HCT116 (cell line): ENCODE results near the gene CDH13. TPM values are rescaled to one million over a fixed set of nuclear protein-coding genes. Genes with fewer than 3 reads are reported as not detected.

Experiments used
- ATAC-seq: fragments of 200-7000 bp; cut with Tn5 transposase; 2 replicates; pipeline ENCODE4 v1.9.1; 2020; ENCODE audit warnings: mild to moderate bottlenecking, moderate library complexity
- BruUV-seq: library from RNA; stranded (reverse); fragments of 400-500 nt; replicated peaks from 2 replicates; lab custom pipeline; 2021; lab: Mats Ljungman, UMichigan
- CTCF ChIA-PET: fragments of 300-600 bp; sonication (Branson Sonifier 250); formaldehyde crosslinking; loops from one replicate; lab custom pipeline; 2021; ENCODE audit warnings: antibody characterized with exemption; lab: Charles Lee
- POLR2A ChIA-PET: fragments of 300-600, 350-600 bp; sonication (Branson Sonifier 250); formaldehyde crosslinking; loops from one replicate; lab custom pipeline; 2021; ENCODE audit warnings: antibody characterized with exemption; lab: Charles Lee
- RAD21 ChIA-PET, 2 experiments: fragments of 300-600 bp; sonication (Branson Sonifier 250); formaldehyde crosslinking; loops; one replicate each; lab custom pipeline; 2023; ENCODE audit warnings: low total read pairs in 2 of 2; ENCODE audit not compliant: uncharacterized antibody in 2 of 2, unreplicated experiment in 2 of 2, low non-redundant PET in 1 of 2; lab: Charles Lee
- DNase-seq: peaks from one replicate; pipeline ENCODE4 v3.0.0-alpha.2; 2010; ENCODE audit warnings: low read depth, low spot score
- H2AFZ ChIP-seq: fragments of 200-600 bp; shearing (Covaris generic), sonication (generic); 2 replicates; pipeline ENCODE4 v1.6.1; 2017; ENCODE audit warnings: low read depth, mixed run types, mixed read lengths, antibody characterized with exemption, low read length; ENCODE audit not compliant: poor library complexity, severe bottlenecking
- H3K27ac ChIP-seq: 2 replicates; pipeline ENCODE4 v1.5.1; 2012; ENCODE audit warnings: low read depth, low read length
- H3K27me3 ChIP-seq: fragments of 200-600 bp; sonication (generic); 2 replicates; pipeline ENCODE4 v1.6.1; 2016; ENCODE audit warnings: mixed run types, low read length, mixed read lengths; ENCODE audit not compliant: insufficient read depth
- H3K36me3 ChIP-seq, 2 experiments: fragments of 200-500 bp in 1 of 2; fragments of 200-600 bp in 1 of 2; sonication (Bioruptor generic) in 1 of 2; sonication (generic) in 1 of 2; 2 replicates each; pipeline versions ENCODE4 v1.5.1 to v1.6.1; 2014 to 2016; ENCODE audit warnings: low read length in 2 of 2, inconsistent platforms in 1 of 2, mixed read lengths in 1 of 2, mixed run types in 1 of 2; ENCODE audit not compliant: insufficient read depth in 2 of 2, control insufficient read depth in 1 of 2
- H3K4me1 ChIP-seq, 2 experiments: fragments of 200-600 bp in 1 of 2; sonication (generic) in 1 of 2; 2 replicates each; pipeline versions ENCODE4 v1.5.1 to v1.6.1; 2012 to 2017; ENCODE audit warnings: low read length in 2 of 2, inconsistent platforms in 1 of 2, mild to moderate bottlenecking in 1 of 2, mixed read lengths in 1 of 2, mixed run types in 1 of 2, moderate library complexity in 1 of 2; ENCODE audit not compliant: insufficient read depth in 2 of 2, control insufficient read depth in 1 of 2
- H3K4me2 ChIP-seq: fragments of 200-600 bp; sonication (generic); 2 replicates; pipeline ENCODE4 v1.6.1; 2017; ENCODE audit warnings: mixed run types, low read length, mixed read lengths
- H3K4me3 ChIP-seq, 2 experiments: fragments of 200-600 bp in 1 of 2; sonication (generic) in 1 of 2; replicated peaks in 1 of 2; 2 replicates each; pipeline ENCODE4 v1.5.1; 2011 to 2016; ENCODE audit warnings: low read length in 2 of 2, control low read depth in 1 of 2, low read depth in 1 of 2, mild to moderate bottlenecking in 1 of 2, mixed read lengths in 1 of 2, mixed run types in 1 of 2
- H3K79me2 ChIP-seq: fragments of 200-600 bp; sonication (generic); 2 replicates; pipeline ENCODE4 v1.6.1; 2017; ENCODE audit warnings: mild to moderate bottlenecking, mixed run types, low read length, moderate library complexity, mixed read lengths; ENCODE audit not compliant: insufficient read depth
- H3K9ac ChIP-seq: fragments of 200-600 bp; sonication (generic); 2 replicates; pipeline ENCODE4 v1.6.1; 2016; ENCODE audit warnings: low read length, mixed read lengths
- H3K9me2 ChIP-seq: fragments of 200-600 bp; sonication (generic), shearing (Covaris generic); 2 replicates; pipeline ENCODE4 v1.6.1; 2017; ENCODE audit warnings: mixed run types, mild to moderate bottlenecking, moderate library complexity; ENCODE audit not compliant: insufficient read depth
- H3K9me3 ChIP-seq, 2 experiments: fragments of 200-500 bp in 1 of 2; fragments of 200-600 bp in 1 of 2; sonication (Bioruptor generic) in 1 of 2; sonication (generic) in 1 of 2; 2 replicates each; pipeline ENCODE4 v1.6.1; 2014 to 2017; ENCODE audit warnings: low read length in 2 of 2, mixed read lengths in 2 of 2, inconsistent platforms in 1 of 2, low read depth in 1 of 2, mild to moderate bottlenecking in 1 of 2, mixed run types in 1 of 2, moderate library complexity in 1 of 2; ENCODE audit not compliant: control insufficient read depth in 1 of 2, insufficient read depth in 1 of 2
- H4K20me1 ChIP-seq: fragments of 200-600 bp; sonication (generic), shearing (Covaris generic); 2 replicates; pipeline ENCODE4 v1.6.1; 2017; ENCODE audit warnings: mixed run types, mild to moderate bottlenecking, moderate library complexity; ENCODE audit not compliant: insufficient read depth
- CBX3 ChIP-seq: IDR thresholded peaks from 2 replicates; pipeline ENCODE4 v1.6.1; 2012; ENCODE audit warnings: low read depth
- CEBPB ChIP-seq: IDR thresholded peaks from 2 replicates; pipeline ENCODE4 v1.6.1; 2012; ENCODE audit warnings: low read depth
- EGR1 ChIP-seq: IDR thresholded peaks from 2 replicates; pipeline ENCODE4 v1.6.1; 2012; ENCODE audit warnings: low read depth
- ELF1 ChIP-seq: IDR thresholded peaks from 2 replicates; pipeline ENCODE4 v1.6.1; 2012; ENCODE audit warnings: low read depth, borderline replicate concordance
- EZH2 ChIP-seq: fragments of 200-600 bp; sonication (generic); IDR thresholded peaks from 2 replicates; pipeline ENCODE4 v1.6.1; 2017; ENCODE audit warnings: antibody characterized with exemption, mixed run types
- EZH2phosphoT487 ChIP-seq: fragments of 200-600 bp; IDR thresholded peaks from 2 replicates; pipeline ENCODE4 v1.6.1; 2018; ENCODE audit warnings: antibody characterized with exemption, borderline replicate concordance
- JUND ChIP-seq: IDR thresholded peaks from 2 replicates; pipeline ENCODE4 v1.6.1; 2012
- RAD21 ChIP-seq: IDR thresholded peaks from 2 replicates; pipeline ENCODE4 v1.6.1; 2012; ENCODE audit warnings: low read depth, mild to moderate bottlenecking
- SP1 ChIP-seq: IDR thresholded peaks from 2 replicates; pipeline ENCODE4 v1.6.1; 2012; ENCODE audit warnings: low read depth
- SRF ChIP-seq: IDR thresholded peaks from 2 replicates; pipeline ENCODE4 v1.6.1; 2012; ENCODE audit warnings: low read depth
- YY1 ChIP-seq: IDR thresholded peaks from 2 replicates; pipeline ENCODE4 v1.6.1; 2011; ENCODE audit warnings: low read length, low read depth, moderate library complexity, mild to moderate bottlenecking; ENCODE audit not compliant: insufficient replicate concordance; ENCODE audit errors: extremely low read depth
- ZFX ChIP-seq: fragments of 450-650 bp; IDR thresholded peaks from 2 replicates; pipeline ENCODE4 v1.6.1; 2017
- ZNF274 ChIP-seq: fragments of 200-500 bp; sonication (Bioruptor generic); IDR thresholded peaks from 2 replicates; pipeline ENCODE4 v1.6.1; 2014; ENCODE audit warnings: mild to moderate bottlenecking, low read depth, low read length, inconsistent platforms
- intact Hi-C: fragments of 100-400 bp; cut with micrococcal nuclease; formaldehyde crosslinking; loops from 2 replicates; pipeline ENCODE4 v1.10.0; 2022
- total RNA-seq: library from RNA; stranded (reverse); gene quantifications from one replicate; pipeline ENCODE4 v1.2.1, GENCODE V29; 2021; ENCODE audit not compliant: unreplicated experiment
- TF ChIP-seq, protein P1 (sequence below), 3 experiments: fragments of 200-600 bp in 1 of 3; sonication (generic) in 1 of 3; IDR thresholded peaks in 2 of 3; conservative IDR thresholded peaks in 1 of 3; 2 replicates each; pipeline ENCODE4 v1.5.1; 2012 to 2017; ENCODE audit warnings: low read depth in 2 of 3, low read length in 2 of 3, antibody characterized with exemption in 1 of 3, borderline replicate concordance in 1 of 3, control low read depth in 1 of 3, mild to moderate bottlenecking in 1 of 3, mixed read lengths in 1 of 3, mixed run types in 1 of 3, moderate library complexity in 1 of 3; ENCODE audit not compliant: insufficient read depth in 1 of 3
- TF ChIP-seq, protein P2 (sequence below): IDR thresholded peaks from 2 replicates; pipeline ENCODE4 v1.6.1; 2012
- TF ChIP-seq, protein P3 (sequence below): IDR thresholded peaks from 2 replicates; pipeline ENCODE4 v1.6.1; 2012

The CDH13 gene
- total RNA-seq, 1 experiment from 2014 or later, result not detected

DNA sequence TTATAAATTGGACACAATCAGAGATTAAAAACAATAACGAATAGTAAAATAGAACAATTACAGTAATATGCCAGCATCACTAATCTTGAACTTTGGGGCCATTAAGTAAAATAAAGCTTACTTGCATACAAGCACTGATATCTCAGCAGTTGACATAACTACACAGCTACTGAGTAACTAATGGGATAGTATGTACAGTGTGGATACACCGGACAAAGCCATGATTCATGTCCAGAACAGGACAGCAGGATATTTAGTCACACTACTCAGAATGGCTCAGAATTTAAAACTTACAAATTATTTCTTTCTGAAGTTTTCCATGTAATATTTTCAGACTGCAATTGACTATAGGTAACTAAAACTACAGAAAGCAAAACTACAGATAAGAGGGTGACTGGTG lies 427.5 kb downstream of the CDH13 start:
- Histone ChIP-seq H3K4me2 (no peak overlapping the region), H3K9me3 (peaks cover 14% of the 10 kb centered on the region in 2 experiments; a peak in 2 of 4 replicates), H4K20me1 (no peaks in the 10 kb centered on the region), H2AFZ (no peak overlapping the region), H3K27ac (no peak overlapping the region), H3K4me3 (no peak overlapping the region), H3K36me3 (no peaks in the 10 kb centered on the region; a peak in 1 of 4 replicates), H3K9me2 (no peaks in the 10 kb centered on the region), H3K4me1 (no peaks in the 10 kb centered on the region), H3K27me3 (no peaks in the 10 kb centered on the region), H3K79me2 (no peaks in the 10 kb centered on the region), H3K9ac (no peak overlapping the region)
- ATAC-seq (no peak), DNase-seq (no peak)
- no TSS peak for BruUV-seq
- ChIA-PET RAD21 (no interaction called here), POLR2A (no interaction called here), CTCF (no interaction called here)
- TF ChIP-seq, protein P1, sequence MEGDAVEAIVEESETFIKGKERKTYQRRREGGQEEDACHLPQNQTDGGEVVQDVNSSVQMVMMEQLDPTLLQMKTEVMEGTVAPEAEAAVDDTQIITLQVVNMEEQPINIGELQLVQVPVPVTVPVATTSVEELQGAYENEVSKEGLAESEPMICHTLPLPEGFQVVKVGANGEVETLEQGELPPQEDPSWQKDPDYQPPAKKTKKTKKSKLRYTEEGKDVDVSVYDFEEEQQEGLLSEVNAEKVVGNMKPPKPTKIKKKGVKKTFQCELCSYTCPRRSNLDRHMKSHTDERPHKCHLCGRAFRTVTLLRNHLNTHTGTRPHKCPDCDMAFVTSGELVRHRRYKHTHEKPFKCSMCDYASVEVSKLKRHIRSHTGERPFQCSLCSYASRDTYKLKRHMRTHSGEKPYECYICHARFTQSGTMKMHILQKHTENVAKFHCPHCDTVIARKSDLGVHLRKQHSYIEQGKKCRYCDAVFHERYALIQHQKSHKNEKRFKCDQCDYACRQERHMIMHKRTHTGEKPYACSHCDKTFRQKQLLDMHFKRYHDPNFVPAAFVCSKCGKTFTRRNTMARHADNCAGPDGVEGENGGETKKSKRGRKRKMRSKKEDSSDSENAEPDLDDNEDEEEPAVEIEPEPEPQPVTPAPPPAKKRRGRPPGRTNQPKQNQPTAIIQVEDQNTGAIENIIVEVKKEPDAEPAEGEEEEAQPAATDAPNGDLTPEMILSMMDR (IDR thresholded peaks at IDR 0.05 in 2 of 3, conservative IDR thresholded peaks at IDR 0.05 in 1 of 3; ENCODE audit: borderline replicate concordance in 1 of 3, insufficient read depth in 1 of 3, low read depth in 2 of 3, low read length in 2 of 3), result no peak
- TF ChIP-seq ELF1 (no peak), YY1 (no peak), RAD21 (no peak), SP1 (no peak), SRF (no peak)
- intact Hi-C loops, result no loop called here

DNA sequence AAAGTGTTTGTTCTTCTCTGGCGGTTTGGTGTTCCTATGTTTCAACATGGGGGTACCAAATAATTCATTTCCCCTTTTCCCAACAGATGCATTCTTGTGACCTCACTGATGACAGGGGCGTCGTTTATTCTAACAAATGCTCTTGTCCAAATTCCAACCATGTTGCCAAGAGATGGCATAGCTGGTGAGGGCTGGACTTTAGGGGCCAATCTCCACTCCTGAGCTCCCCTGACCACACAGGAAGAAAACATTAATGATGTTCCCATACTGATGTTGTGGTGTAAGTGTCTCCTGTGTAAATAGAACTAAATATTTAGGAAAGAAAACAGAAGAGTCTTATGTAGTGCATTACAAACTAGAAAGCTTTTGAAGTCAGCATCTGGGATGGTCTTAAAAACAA lies 431.6 kb downstream of the CDH13 start:
- Histone ChIP-seq H3K36me3 (no peaks in the 10 kb centered on the region; a peak in 1 of 4 replicates), H4K20me1 (no peaks in the 10 kb centered on the region), H2AFZ (no peak overlapping the region)
- no peak for TF ChIP-seq SRF
- no peak for TF ChIP-seq YY1
- no peak for TF ChIP-seq ZNF274
- TF ChIP-seq RAD21, result no peak
- TF ChIP-seq ZFX, result no peak
- no peak for TF ChIP-seq CBX3
- TF ChIP-seq, protein P2, sequence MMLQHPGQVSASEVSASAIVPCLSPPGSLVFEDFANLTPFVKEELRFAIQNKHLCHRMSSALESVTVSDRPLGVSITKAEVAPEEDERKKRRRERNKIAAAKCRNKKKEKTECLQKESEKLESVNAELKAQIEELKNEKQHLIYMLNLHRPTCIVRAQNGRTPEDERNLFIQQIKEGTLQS, result no peak
- TF ChIP-seq EZH2phosphoT487, result no peak
- TF ChIP-seq EGR1, result no peak
- TF ChIP-seq JUND, result no peak
- no peak for TF ChIP-seq SP1
- no peak for TF ChIP-seq ELF1
- no peak for TF ChIP-seq EZH2
- TF ChIP-seq CEBPB, result no peak
- TF ChIP-seq, protein P3, sequence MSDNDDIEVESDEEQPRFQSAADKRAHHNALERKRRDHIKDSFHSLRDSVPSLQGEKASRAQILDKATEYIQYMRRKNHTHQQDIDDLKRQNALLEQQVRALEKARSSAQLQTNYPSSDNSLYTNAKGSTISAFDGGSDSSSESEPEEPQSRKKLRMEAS, result no peak
- TF ChIP-seq, all 23 proteins: peak for 0
- H3K9me3 ChIP-seq, result peaks cover 27 to 29% of the 10 kb centered on the region in 2 experiments; a peak in 2 of 4 replicates
- no peak for ATAC-seq
- RAD21 ChIA-PET, result no interaction called here
- no peaks in the 10 kb centered on the region for H3K9me2 ChIP-seq
- H3K4me3 ChIP-seq, result no peak overlapping the region
- H3K4me2 ChIP-seq, result no peak overlapping the region
- no TSS peak for BruUV-seq
- CTCF ChIA-PET, result no interaction called here
- no peaks in the 10 kb centered on the region for H3K79me2 ChIP-seq
- no peak for DNase-seq
- no peak overlapping the region for H3K9ac ChIP-seq
- H3K27ac ChIP-seq, result no peak overlapping the region
- intact Hi-C loops, result no loop called here
- POLR2A ChIA-PET, result no interaction called here
- H3K27me3 ChIP-seq, result no peaks in the 10 kb centered on the region
- H3K4me1 ChIP-seq, result no peaks in the 10 kb centered on the region
